Lower leg skin (tissue), 3 donors: ENCODE measurements around the gene SRSF6.

Experiments used
- CTCF ChIP-seq, 3 donors: fragments of 450-650 bp; IDR thresholded peaks; one replicate each; pipeline ENCODE4 v1.5.1; 2016; ENCODE audit warnings: antibody characterized with exemption in 3 of 3, mild to moderate bottlenecking in 3 of 3, moderate library complexity in 2 of 3
- POLR2A ChIP-seq, 2 donors: fragments of 450-650 bp; IDR thresholded peaks; one replicate each; pipeline ENCODE4 v1.6.1; 2016 to 2017; ENCODE audit warnings: antibody characterized with exemption in 2 of 2, mild to moderate bottlenecking in 1 of 2, moderate library complexity in 1 of 2

- TF ChIP-seq CTCF (IDR thresholded peaks at IDR 0.05) (no peak), POLR2A (IDR thresholded peaks at IDR 0.05) (no peak)
Measured at GRCh38 chr20:43433250-43433854, 24.3 kb upstream of the SRSF6 start.
